Ascending aorta (tissue), 2 donors: ENCODE data around the gene CTIF. TPM values are rescaled to one million over a fixed set of nuclear protein-coding genes. Genes with fewer than 3 reads are reported as not detected.

Experiments used
- DNase-seq, 2 donors: peaks; one replicate each; pipeline ENCODE4 v3.0.0-alpha.2; 2019; ENCODE audit warnings: low spot score in 2 of 2
- H3K27ac ChIP-seq, 2 donors: fragments of 200-600 bp; sonication (generic); one replicate each; pipeline ENCODE4 v1.5.1; 2016 to 2017; ENCODE audit warnings: mild to moderate bottlenecking in 1 of 2
- H3K27me3 ChIP-seq: fragments of 200-600 bp; sonication (generic); one replicate; pipeline ENCODE4 v1.5.1; 2017
- H3K36me3 ChIP-seq, 2 donors: fragments of 200-600 bp; sonication (generic); one replicate each; pipeline ENCODE4 v1.5.1; 2016
- H3K4me1 ChIP-seq, 2 donors: fragments of 200-600 bp; sonication (generic); one replicate each; pipeline ENCODE4 v1.5.1; 2016 to 2017; ENCODE audit warnings: mild to moderate bottlenecking in 1 of 2
- H3K4me3 ChIP-seq, 2 donors: fragments of 200-600 bp; sonication (generic); one replicate each; pipeline ENCODE4 v1.5.1; 2016 to 2017; ENCODE audit warnings: mild to moderate bottlenecking in 1 of 2
- H3K9me3 ChIP-seq, 2 donors: fragments of 200-600 bp; sonication (generic); one replicate each; pipeline ENCODE4 v1.5.1; 2016
- CTCF ChIP-seq, 3 experiments: fragments of 200-600 bp in 2 of 3; fragments of 450-650 bp in 1 of 3; sonication (generic) in 2 of 3; IDR thresholded peaks; one replicate each; pipeline ENCODE4 v1.5.1; 2016 to 2019; ENCODE audit warnings: antibody characterized with exemption in 3 of 3, mild to moderate bottlenecking in 1 of 3, moderate library complexity in 1 of 3
- intact Hi-C: fragments of 100-400 bp; cut with DNase I; formaldehyde crosslinking; loops from one replicate; pipeline ENCODE4 v1.15.1; 2023
- total RNA-seq: library from RNA; depleted of rRNA; stranded (reverse); fragments of >200 nt; gene quantifications from one replicate; pipeline ENCODE4 v1.1.0, GENCODE V29; 2016

The CTIF gene
- total RNA-seq, 1 donor from 2014 or later = 55.3 TPM

DNA sequence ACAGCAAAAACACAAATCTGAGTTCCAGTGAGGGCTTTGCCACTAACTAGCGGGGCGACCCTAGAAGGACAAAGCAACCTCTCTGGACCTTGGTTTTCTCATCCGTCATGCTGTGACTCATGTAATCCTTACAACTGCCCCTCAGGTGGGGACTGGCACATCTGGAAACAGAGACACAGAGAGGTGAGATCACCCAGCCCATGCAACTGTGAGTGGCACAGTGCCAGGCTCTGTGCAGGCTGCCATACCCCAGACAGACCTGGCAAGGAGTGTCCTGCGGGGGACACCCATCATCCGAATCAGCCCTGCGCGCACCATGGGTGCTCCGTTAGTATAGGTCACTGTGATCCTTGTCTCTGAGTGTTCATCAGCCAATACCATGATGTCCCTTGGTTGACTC lies 213.6 kb downstream of the CTIF start:
- Histone ChIP-seq H3K4me3 (no peak overlapping the region), H3K36me3 (no peaks in the 10 kb centered on the region), H3K9me3 (no peaks in the 10 kb centered on the region), H3K4me1 (peaks cover 14 to 16% of the 10 kb centered on the region in 2 donors), H3K27me3 (no peaks in the 10 kb centered on the region), H3K27ac (no peak overlapping the region)
- intact Hi-C loops = no loop called here
- no peak for TF ChIP-seq CTCF (IDR thresholded peaks at IDR 0.05)
- DNase-seq = no peak

DNA sequence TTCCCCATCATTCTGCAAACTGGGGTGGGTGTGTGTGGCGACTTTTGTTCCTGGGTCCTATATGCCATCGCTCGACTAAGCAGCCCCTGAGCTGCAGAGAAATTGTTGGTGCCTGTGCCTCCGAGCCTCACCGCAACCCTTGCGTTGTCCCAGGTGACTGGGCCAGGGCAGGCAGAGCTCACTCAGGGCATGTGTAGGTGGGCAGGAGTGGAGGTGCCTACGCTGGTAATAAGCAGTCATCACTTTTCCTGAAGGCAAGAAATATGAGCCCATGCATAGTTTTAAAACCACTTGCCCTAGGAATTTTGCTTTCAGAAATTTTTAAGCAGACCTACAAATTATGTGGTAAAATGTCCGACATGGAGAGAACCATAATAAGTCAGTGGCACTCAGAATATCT lies 214.1 kb downstream of the CTIF start:
- H3K4me1 ChIP-seq = peaks cover 14 to 19% of the 10 kb centered on the region in 2 donors
- no peaks in the 10 kb centered on the region for H3K9me3 ChIP-seq
- TF ChIP-seq CTCF (IDR thresholded peaks at IDR 0.05) = no peak
- no peak overlapping the region for H3K4me3 ChIP-seq
- H3K27me3 ChIP-seq = no peaks in the 10 kb centered on the region
- intact Hi-C loops = no loop called here
- no peak overlapping the region for H3K27ac ChIP-seq
- DNase-seq = no peak
- peaks cover 2 to 3% of the 10 kb centered on the region in 2 donors for H3K36me3 ChIP-seq

DNA sequence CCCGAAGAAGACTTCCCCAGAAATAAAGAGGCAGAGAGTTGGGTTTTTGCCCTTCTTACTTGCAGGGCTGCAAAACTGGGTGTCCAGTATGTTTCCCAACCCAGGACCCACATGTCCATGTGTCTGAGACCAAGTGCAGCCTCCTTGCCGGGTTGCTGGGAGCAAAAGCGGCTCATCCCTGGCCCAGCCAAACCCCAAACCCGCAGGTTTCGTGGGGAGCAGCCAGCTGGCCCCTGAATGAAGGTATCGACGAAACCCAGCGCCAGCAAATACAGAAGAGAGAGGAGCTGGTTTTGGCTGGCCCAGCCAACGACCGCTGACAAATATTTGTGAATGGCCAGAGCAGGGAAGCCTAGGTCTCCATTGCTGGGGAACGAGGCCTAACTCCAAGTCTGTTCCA lies 214.9 kb downstream of the CTIF start:
- intact Hi-C loops = no loop called here
- no peak overlapping the region for H3K4me3 ChIP-seq
- no peaks in the 10 kb centered on the region for H3K27me3 ChIP-seq
- H3K9me3 ChIP-seq = no peaks in the 10 kb centered on the region
- no peak overlapping the region for H3K27ac ChIP-seq
- no peak for TF ChIP-seq CTCF (IDR thresholded peaks at IDR 0.05)
- peaks cover 9 to 11% of the 10 kb centered on the region in 2 donors for H3K36me3 ChIP-seq
- no peak for DNase-seq
- H3K4me1 ChIP-seq = peaks cover 14 to 20% of the 10 kb centered on the region in 2 donors

GRCh38 chr18:48754559-48754958 lies 215.7 kb downstream of the CTIF start:
- Histone ChIP-seq H3K27me3 (no peaks in the 10 kb centered on the region), H3K36me3 (peaks cover 10 to 17% of the 10 kb centered on the region in 2 donors), H3K27ac (no peak overlapping the region), H3K9me3 (no peaks in the 10 kb centered on the region), H3K4me3 (no peak overlapping the region), H3K4me1 (peaks cover 14 to 17% of the 10 kb centered on the region in 2 donors)
- intact Hi-C loops = no loop called here
- no peak for DNase-seq
- TF ChIP-seq CTCF (IDR thresholded peaks at IDR 0.05) = no peak

DNA sequence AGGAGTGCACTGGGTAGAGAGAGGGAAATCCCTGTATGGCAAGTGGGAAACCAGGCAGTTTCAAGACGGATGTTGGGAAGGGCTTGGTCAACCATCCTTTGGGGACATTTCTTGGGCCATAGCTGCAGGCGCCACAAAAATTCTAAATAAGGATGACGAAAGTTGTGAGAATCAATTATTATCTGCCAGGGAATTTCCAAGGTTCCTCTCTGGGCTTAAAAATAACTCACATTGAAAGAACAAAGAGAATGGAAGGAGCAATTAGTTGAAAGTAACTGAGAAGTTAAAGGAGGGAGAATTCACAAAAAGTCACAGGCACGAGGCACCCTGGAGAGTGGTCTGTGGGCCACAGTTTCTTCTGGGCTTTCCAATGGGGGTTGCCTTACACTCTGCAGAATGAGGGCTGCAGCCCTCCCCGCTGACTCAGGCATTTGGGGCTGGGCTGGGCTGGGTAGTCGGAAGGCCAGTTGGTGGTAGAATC lies 216.2 kb downstream of the CTIF start:
- H3K4me1 ChIP-seq = peaks cover 11 to 15% of the 10 kb centered on the region in 2 donors
- H3K9me3 ChIP-seq = no peaks in the 10 kb centered on the region
- intact Hi-C loops = no loop called here
- H3K36me3 ChIP-seq = peaks cover 10 to 17% of the 10 kb centered on the region in 2 donors
- TF ChIP-seq CTCF (IDR thresholded peaks at IDR 0.05) = no peak
- DNase-seq = no peak
- H3K27me3 ChIP-seq = no peaks in the 10 kb centered on the region
- H3K27ac ChIP-seq = no peak overlapping the region
- H3K4me3 ChIP-seq = no peak overlapping the region
